Mesendoderm (in vitro differentiated cells): ENCODE results near the gene GABRG2.

Experiments
- DNase-seq: peaks from one replicate; pipeline ENCODE4 v3.0.0; 2013
- H2AK5ac ChIP-seq: 2 replicates; pipeline ENCODE4 v1.6.1; 2013; ENCODE audit warnings: low read length, inconsistent platforms
- H2BK120ac ChIP-seq: 2 replicates; pipeline ENCODE4 v1.6.1; 2013; ENCODE audit warnings: low read depth, mild to moderate bottlenecking, low read length, moderate library complexity, mixed read lengths
- H2BK15ac ChIP-seq: replicated peaks from 2 replicates; pipeline ENCODE4 v1.6.1; 2013; ENCODE audit warnings: low read depth, mild to moderate bottlenecking, moderate library complexity
- H2BK5ac ChIP-seq: 2 replicates; pipeline ENCODE4 v1.6.1; 2013; ENCODE audit warnings: low read length, inconsistent platforms
- H3K18ac ChIP-seq: 2 replicates; pipeline ENCODE4 v1.6.1; 2013; ENCODE audit warnings: mild to moderate bottlenecking, low read length, mixed read lengths
- H3K23ac ChIP-seq: one replicate; pipeline ENCODE4 v1.6.1; 2013; ENCODE audit warnings: low read length
- H3K27ac ChIP-seq: 2 replicates; pipeline ENCODE4 v1.5.1; 2013; ENCODE audit warnings: low read depth, mild to moderate bottlenecking, inconsistent platforms, low read length, moderate library complexity
- H3K27me3 ChIP-seq: 2 replicates; pipeline ENCODE4 v1.6.1; 2013; ENCODE audit warnings: low read length, control low read depth, mild to moderate bottlenecking, inconsistent platforms; ENCODE audit not compliant: insufficient read depth, poor library complexity
- H3K36me3 ChIP-seq: 2 replicates; pipeline ENCODE4 v1.6.1; 2013; ENCODE audit warnings: low read length, inconsistent platforms; ENCODE audit not compliant: control insufficient read depth, insufficient read depth
- H3K4ac ChIP-seq: one replicate; pipeline ENCODE4 v1.6.1; 2013; ENCODE audit warnings: low read depth, mild to moderate bottlenecking, low read length, moderate library complexity
- H3K4me1 ChIP-seq: 2 replicates; pipeline ENCODE4 v1.6.1; 2013; ENCODE audit warnings: low read depth, low read length, inconsistent platforms; ENCODE audit not compliant: control insufficient read depth
- H3K4me2 ChIP-seq: 2 replicates; pipeline ENCODE4 v1.6.1; 2013; ENCODE audit warnings: low read length
- H3K4me3 ChIP-seq: 2 replicates; pipeline ENCODE4 v1.5.1; 2013; ENCODE audit warnings: mild to moderate bottlenecking, low read length
- H3K56ac ChIP-seq: one replicate; pipeline ENCODE4 v1.6.1; 2013; ENCODE audit warnings: low read length
- H3K79me1 ChIP-seq: 2 replicates; pipeline ENCODE4 v1.6.1; 2013; ENCODE audit warnings: low read length, inconsistent platforms
- H3K79me2 ChIP-seq: 2 replicates; pipeline ENCODE4 v1.6.1; 2013; ENCODE audit warnings: mild to moderate bottlenecking, low read length; ENCODE audit not compliant: control insufficient read depth, insufficient read depth
- H3K9ac ChIP-seq: 2 replicates; pipeline ENCODE4 v1.6.1; 2013; ENCODE audit warnings: low read length, inconsistent platforms
- H4K5ac ChIP-seq: one replicate; pipeline ENCODE4 v1.6.1; 2013; ENCODE audit warnings: low read length
- H4K8ac ChIP-seq: one replicate; pipeline ENCODE4 v1.6.1; 2013; ENCODE audit warnings: low read depth, mild to moderate bottlenecking, control low read depth, low read length, moderate library complexity
- WGBS: extraction: QIAGEN DNeasy Blood & Tissue Kit; methylation state at CpG from one replicate; pipeline ENCODE4 v1.1.7; 2013; ENCODE audit warnings: low lambda C conversion rate, missing lambda C conversion rate; ENCODE audit not compliant: insufficient coverage; ENCODE audit errors: extremely low coverage; 5-methylcytosine and 5-hydroxymethylcytosine counted together

The GABRG2 gene

DNA sequence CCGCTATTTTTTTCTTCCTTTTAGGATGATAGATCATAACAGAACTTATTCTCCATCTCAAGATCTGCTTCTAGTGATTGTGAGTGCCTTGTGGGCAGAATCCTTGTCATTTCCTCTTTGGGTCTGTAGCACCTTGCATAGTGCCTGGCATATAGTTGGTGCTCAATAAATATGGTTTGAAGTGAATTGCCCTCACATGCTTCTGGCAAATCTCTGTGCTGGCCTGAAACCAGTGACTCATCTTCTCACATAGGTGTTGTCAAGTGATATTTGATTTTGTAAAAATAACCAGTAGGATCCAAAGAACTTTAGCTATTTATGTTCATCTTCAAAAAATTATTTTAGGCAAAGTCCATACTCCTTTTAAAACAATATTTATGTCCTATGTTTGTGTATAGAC, 86.7 kb downstream of the GABRG2 start:
- Histone ChIP-seq H3K79me1 (no peaks in the 10 kb centered on the region), H3K36me3 (no peaks in the 10 kb centered on the region), H2BK120ac (no peak overlapping the region), H2BK5ac (no peak overlapping the region), H3K9ac (no peak overlapping the region), H3K4me2 (no peak overlapping the region), H4K5ac (no peak overlapping the region), H3K23ac (no peak overlapping the region), H3K4me1 (no peaks in the 10 kb centered on the region), H2BK15ac (no peak overlapping the region), H2AK5ac (no peak overlapping the region), H3K27me3 (no peaks in the 10 kb centered on the region), H3K18ac (no peak overlapping the region), H3K56ac (no peak overlapping the region), H4K8ac (no peak overlapping the region), H3K27ac (no peak overlapping the region), H3K4me3 (no peak overlapping the region), H3K4ac (no peak overlapping the region), H3K79me2 (no peaks in the 10 kb centered on the region)
- no CpG with 5 or more reads among the region's 1 CpG for WGBS
- DNase-seq: no peak

DNA sequence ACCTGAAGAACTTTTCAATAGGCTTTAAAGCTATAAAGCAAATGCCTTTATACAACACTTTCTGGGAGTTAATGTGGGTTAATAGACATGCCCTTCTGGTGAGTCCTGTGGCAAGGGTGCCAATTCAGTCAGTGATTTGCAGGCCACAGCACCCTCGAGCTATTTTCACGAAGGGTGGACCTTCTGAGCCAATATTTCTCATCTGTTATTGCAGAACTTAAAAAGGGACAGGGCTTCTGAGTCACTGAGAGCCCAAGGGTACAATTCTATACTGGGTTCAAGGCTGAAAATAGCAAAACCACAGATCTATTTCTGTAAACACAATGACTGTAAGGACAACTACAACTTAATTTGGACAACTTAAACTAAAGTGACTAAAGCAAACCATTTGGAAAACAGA, 92.8 kb downstream of the GABRG2 start:
- no CpG with 5 or more reads among the region's 2 CpGs for WGBS

GRCh38 chr5:162163663-162164062, 96.1 kb downstream of the GABRG2 start:
- Histone ChIP-seq H3K79me1 (no peaks in the 10 kb centered on the region), H4K8ac (no peak overlapping the region), H3K56ac (no peak overlapping the region), H2BK120ac (no peak overlapping the region), H3K79me2 (no peaks in the 10 kb centered on the region), H2BK5ac (no peak overlapping the region), H2BK15ac (no peak overlapping the region), H4K5ac (no peak overlapping the region), H2AK5ac (no peak overlapping the region), H3K4ac (no peak overlapping the region), H3K23ac (no peak overlapping the region), H3K18ac (no peak overlapping the region), H3K4me2 (no peak overlapping the region), H3K4me1 (no peaks in the 10 kb centered on the region), H3K4me3 (no peak overlapping the region), H3K36me3 (no peaks in the 10 kb centered on the region), H3K27me3 (no peaks in the 10 kb centered on the region), H3K9ac (no peak overlapping the region), H3K27ac (no peak overlapping the region)
- WGBS: no CpG with 5 or more reads among the region's 6 CpGs
- no peak for DNase-seq

More for the DNA sequence above, 92.8 kb downstream of the GABRG2 start:
- H3K79me2 ChIP-seq: no peaks in the 10 kb centered on the region
- no peak overlapping the region for H4K8ac ChIP-seq
- no peak overlapping the region for H3K27ac ChIP-seq
- no peak overlapping the region for H2BK15ac ChIP-seq
- H3K18ac ChIP-seq: no peak overlapping the region
- H3K56ac ChIP-seq: no peak overlapping the region
- no peak overlapping the region for H3K4me2 ChIP-seq
- no peak overlapping the region for H3K4me3 ChIP-seq
- no peaks in the 10 kb centered on the region for H3K27me3 ChIP-seq
- no peak overlapping the region for H3K9ac ChIP-seq
- no peaks in the 10 kb centered on the region for H3K36me3 ChIP-seq
- no peak overlapping the region for H3K4ac ChIP-seq
- H3K23ac ChIP-seq: no peak overlapping the region
- no peak overlapping the region for H2AK5ac ChIP-seq
- no peaks in the 10 kb centered on the region for H3K79me1 ChIP-seq
- no peak overlapping the region for H2BK5ac ChIP-seq
- no peak for DNase-seq
- H4K5ac ChIP-seq: no peak overlapping the region
- H3K4me1 ChIP-seq: no peaks in the 10 kb centered on the region
- no peak overlapping the region for H2BK120ac ChIP-seq

- no peak overlapping the region for H3K9ac ChIP-seq
- H3K36me3 ChIP-seq: no peaks in the 10 kb centered on the region
- H3K27me3 ChIP-seq: no peaks in the 10 kb centered on the region
- no peaks in the 10 kb centered on the region for H3K4me1 ChIP-seq
- H3K4ac ChIP-seq: no peak overlapping the region
- no peak overlapping the region for H2BK5ac ChIP-seq
- DNase-seq: peak; percentile 44
- WGBS: no CpG with 5 or more reads among the region's 6 CpGs
- H3K18ac ChIP-seq: no peak overlapping the region
- no peak overlapping the region for H3K56ac ChIP-seq
- H4K8ac ChIP-seq: no peak overlapping the region
- no peak overlapping the region for H3K23ac ChIP-seq
- no peak overlapping the region for H2BK15ac ChIP-seq
- no peak overlapping the region for H3K4me2 ChIP-seq
- no peak overlapping the region for H2AK5ac ChIP-seq
- no peak overlapping the region for H3K4me3 ChIP-seq
- H3K79me2 ChIP-seq: no peaks in the 10 kb centered on the region
- H4K5ac ChIP-seq: no peak overlapping the region
- no peak overlapping the region for H2BK120ac ChIP-seq
- H3K27ac ChIP-seq: no peak overlapping the region
- no peaks in the 10 kb centered on the region for H3K79me1 ChIP-seq
Observed at GRCh38 chr5:162174358-162174974, 106.9 kb downstream of the GABRG2 start.

DNA sequence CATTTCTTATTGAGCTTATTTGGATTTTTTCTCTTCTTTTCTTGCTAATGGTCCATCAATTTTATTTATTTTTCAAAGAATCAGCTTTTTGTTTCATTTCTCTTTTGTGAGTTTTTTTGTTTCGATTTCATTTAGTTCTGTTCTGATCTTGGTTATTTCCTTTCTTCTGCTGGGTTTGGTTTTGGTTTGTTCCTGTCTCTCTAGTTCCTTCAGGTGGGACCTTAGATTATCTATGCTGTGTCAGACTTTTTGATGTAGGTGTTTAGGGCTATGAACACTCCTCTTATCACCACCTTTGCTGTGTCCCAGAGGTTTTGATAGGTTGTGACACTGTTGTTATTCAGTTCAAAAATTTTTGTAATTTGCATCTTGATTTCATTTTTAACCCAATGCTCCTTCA, 119.8 kb downstream of the GABRG2 start:
- no peak overlapping the region for H4K8ac ChIP-seq
- no peak overlapping the region for H3K4ac ChIP-seq
- no peak overlapping the region for H3K4me2 ChIP-seq
- no peaks in the 10 kb centered on the region for H3K4me1 ChIP-seq
- H3K9ac ChIP-seq: no peak overlapping the region
- no peak overlapping the region for H3K27ac ChIP-seq
- no peak overlapping the region for H3K18ac ChIP-seq
- H3K27me3 ChIP-seq: no peaks in the 10 kb centered on the region
- no peaks in the 10 kb centered on the region for H3K79me2 ChIP-seq
- no peaks in the 10 kb centered on the region for H3K36me3 ChIP-seq
- H2BK15ac ChIP-seq: no peak overlapping the region
- WGBS: no CpG with 5 or more reads among the region's 1 CpG
- H2BK5ac ChIP-seq: no peak overlapping the region
- H3K56ac ChIP-seq: no peak overlapping the region
- no peak overlapping the region for H4K5ac ChIP-seq
- no peaks in the 10 kb centered on the region for H3K79me1 ChIP-seq
- H2BK120ac ChIP-seq: no peak overlapping the region
- no peak overlapping the region for H3K4me3 ChIP-seq
- H3K23ac ChIP-seq: no peak overlapping the region
- DNase-seq: no peak
- H2AK5ac ChIP-seq: no peak overlapping the region

- Histone ChIP-seq H4K5ac (no peak overlapping the region), H2BK5ac (no peak overlapping the region), H3K56ac (no peak overlapping the region), H3K4me2 (no peak overlapping the region), H3K4ac (no peak overlapping the region), H2BK15ac (no peak overlapping the region), H3K9ac (no peak overlapping the region), H3K36me3 (no peaks in the 10 kb centered on the region), H3K4me1 (no peaks in the 10 kb centered on the region), H3K18ac (no peak overlapping the region), H2AK5ac (no peak overlapping the region), H2BK120ac (no peak overlapping the region), H3K23ac (no peak overlapping the region), H3K4me3 (no peak overlapping the region), H3K27me3 (no peaks in the 10 kb centered on the region), H4K8ac (no peak overlapping the region), H3K79me1 (no peaks in the 10 kb centered on the region), H3K27ac (no peak overlapping the region), H3K79me2 (no peaks in the 10 kb centered on the region)
- no peak for DNase-seq
- no CpG with 5 or more reads among the region's 5 CpGs for WGBS
Observed at GRCh38 chr5:162189719-162190118, 122.1 kb downstream of the GABRG2 start.
